B cell (primary cell): ENCODE results near the gene ARL16.

Experiments
- CTCF ChIP-seq: fragments of 200-600 bp; IDR thresholded peaks from one replicate; pipeline ENCODE4 v1.8.0; 2022; ENCODE audit warnings: antibody characterized with exemption, mild to moderate bottlenecking
- EZH2 ChIP-seq: IDR thresholded peaks from 2 replicates; pipeline ENCODE4 v1.6.1; 2012; ENCODE audit warnings: borderline replicate concordance, low read depth, mild to moderate bottlenecking, moderate library complexity, low read length; ENCODE audit not compliant: insufficient read depth, poor library complexity, severe bottlenecking

- TF ChIP-seq CTCF = no peak
- no peak for TF ChIP-seq EZH2
Observed at GRCh38 chr17:81638683-81639082, 44.9 kb downstream of the ARL16 start.
